Measurements from ENCODE around the gene KLRF1.

KLRF1 gene

DNA sequence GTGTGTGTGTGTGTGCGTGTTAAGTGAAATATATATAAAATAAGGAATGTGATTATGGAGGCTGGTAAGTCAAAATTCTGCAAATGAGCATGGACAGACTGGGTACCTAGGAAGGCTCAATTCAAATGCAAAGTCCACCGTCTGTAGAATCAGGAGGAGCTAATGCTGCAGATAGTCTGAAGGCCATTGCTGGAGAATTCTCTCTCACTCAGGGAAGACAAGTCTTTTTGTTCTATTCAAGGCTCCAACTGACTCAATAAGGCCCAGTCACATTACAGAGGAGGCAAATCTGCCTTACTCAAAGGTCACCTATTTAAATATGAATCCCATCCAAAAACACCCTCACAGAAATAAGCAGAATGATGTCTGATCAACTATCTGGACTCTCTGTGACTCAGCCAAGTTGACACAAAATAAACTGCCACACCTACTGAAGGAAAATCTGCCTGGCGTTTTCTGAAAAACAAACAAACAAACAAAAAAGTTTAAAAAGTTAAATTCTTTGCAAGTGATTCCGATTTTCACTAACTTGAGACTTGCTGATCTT is 53.3 kb downstream of the KLRF1 start:
- peaks cover 6% of the 10 kb centered on the region for H3K4me1 ChIP-seq (ENCODE audit: insufficient read depth, low read length)
- H3K9me3 ChIP-seq (ENCODE audit: insufficient read depth, low read depth, low read length) = no peaks in the 10 kb centered on the region
- H3K36me3 ChIP-seq (ENCODE audit: insufficient read depth, low read depth, low read length) = no peaks in the 10 kb centered on the region
- no peak overlapping the region for H3K27ac ChIP-seq (ENCODE audit: low read length)
- no peaks in the 10 kb centered on the region for H3K27me3 ChIP-seq (ENCODE audit: insufficient read depth, low read length)
- H3K4me3 ChIP-seq (ENCODE audit: low read length) = no peak overlapping the region
- no peak overlapping the region for H3K9ac ChIP-seq (ENCODE audit: low read depth, low read length)

- Histone ChIP-seq H3K4me3 (ENCODE audit: low read length) (no peak within 1 kb of the TSS), H3K36me3 (ENCODE audit: insufficient read depth, low read depth, low read length) (no peaks in the 10 kb centered on the region), H3K27me3 (ENCODE audit: insufficient read depth, low read length) (no peaks in the 10 kb centered on the region), H3K9ac (ENCODE audit: low read depth, low read length) (no peak within 1 kb of the TSS), H3K9me3 (ENCODE audit: insufficient read depth, low read depth, low read length) (no peaks in the 10 kb centered on the region), H3K27ac (ENCODE audit: low read length) (no peak within 1 kb of the TSS), H3K4me1 (ENCODE audit: insufficient read depth, low read length) (peaks cover 6% of the 10 kb centered on the region)
These were observed 54.0 kb downstream of the KLRF1 start, which contains the start of gene KLRF2 for GRCh38 chr12:9881246-9881645. KLRF2 (plus strand) TSS chr12:9881489; CDS start chr12:9881596, 107 bp downstream.

- Histone ChIP-seq H3K4me1 (ENCODE audit: insufficient read depth, low read length) (peaks cover 6% of the 10 kb centered on the region), H3K9me3 (ENCODE audit: insufficient read depth, low read depth, low read length) (no peaks in the 10 kb centered on the region), H3K36me3 (ENCODE audit: insufficient read depth, low read depth, low read length) (no peaks in the 10 kb centered on the region), H3K27ac (ENCODE audit: low read length) (no peak overlapping the region), H3K27me3 (ENCODE audit: insufficient read depth, low read length) (no peaks in the 10 kb centered on the region), H3K9ac (ENCODE audit: low read depth, low read length) (no peak overlapping the region), H3K4me3 (ENCODE audit: low read length) (no peak overlapping the region)
These were observed 54.7 kb downstream of the KLRF1 start for GRCh38 chr12:9881988-9882387.

DNA sequence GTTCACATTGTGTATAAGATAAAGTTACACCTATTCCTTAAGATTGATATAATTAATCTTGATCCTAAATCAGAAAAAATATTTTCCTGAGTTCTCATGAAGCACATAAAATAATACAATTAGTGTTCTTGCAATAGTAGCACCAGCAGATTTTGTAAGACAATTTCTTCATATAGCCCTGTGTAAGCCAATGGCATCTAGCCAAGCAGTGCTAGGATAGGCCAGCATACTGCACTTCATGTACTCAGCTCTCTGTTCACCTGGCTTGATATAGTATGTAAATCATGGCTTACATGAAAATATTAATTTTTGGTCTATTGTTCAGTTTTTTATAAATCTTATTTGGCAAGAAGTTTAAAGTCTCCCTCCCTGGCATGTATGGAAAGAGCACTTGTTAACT is 55.9 kb downstream of the KLRF1 start:
- H3K27me3 ChIP-seq (ENCODE audit: insufficient read depth, low read length) = no peaks in the 10 kb centered on the region
- peaks cover 6% of the 10 kb centered on the region for H3K4me1 ChIP-seq (ENCODE audit: insufficient read depth, low read length)
- H3K36me3 ChIP-seq (ENCODE audit: insufficient read depth, low read depth, low read length) = no peaks in the 10 kb centered on the region
- H3K9ac ChIP-seq (ENCODE audit: low read depth, low read length) = no peak overlapping the region
- no peak overlapping the region for H3K4me3 ChIP-seq (ENCODE audit: low read length)
- H3K9me3 ChIP-seq (ENCODE audit: insufficient read depth, low read depth, low read length) = no peaks in the 10 kb centered on the region
- H3K27ac ChIP-seq (ENCODE audit: low read length) = no peak overlapping the region

DNA sequence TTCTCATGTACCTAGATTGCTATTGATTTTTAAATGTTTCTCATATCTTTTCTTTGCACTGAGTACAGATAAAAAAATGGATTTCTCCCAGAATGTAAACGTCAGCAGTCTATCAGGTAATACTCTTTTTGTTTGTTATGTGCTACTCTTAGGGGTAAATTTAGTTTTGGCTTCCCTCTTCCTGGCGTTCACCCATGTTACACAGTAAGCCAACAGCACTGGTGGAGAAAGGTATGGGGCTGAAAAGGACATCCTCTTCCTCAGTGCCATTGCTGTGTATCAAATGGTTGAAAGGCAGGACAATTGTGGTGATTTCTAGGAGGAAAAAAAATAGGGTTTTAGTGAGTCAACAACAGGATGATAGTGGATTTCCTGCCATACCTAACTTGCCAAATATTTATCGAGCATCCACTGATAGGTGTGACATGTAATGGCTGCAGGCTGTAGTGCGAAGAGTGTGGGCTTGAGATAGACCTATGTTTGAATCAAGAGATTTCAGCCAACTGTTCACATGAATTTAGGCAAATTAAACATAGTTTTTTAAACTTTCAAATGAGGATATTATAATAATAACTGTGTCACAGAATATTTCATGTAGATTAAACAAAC is 61.5 kb downstream of the KLRF1 start:
- Histone ChIP-seq H3K4me3 (ENCODE audit: low read length) (no peak overlapping the region), H3K27me3 (ENCODE audit: insufficient read depth, low read length) (no peaks in the 10 kb centered on the region), H3K4me1 (ENCODE audit: insufficient read depth, low read length) (no peaks in the 10 kb centered on the region), H3K36me3 (ENCODE audit: insufficient read depth, low read depth, low read length) (no peaks in the 10 kb centered on the region), H3K27ac (ENCODE audit: low read length) (no peak overlapping the region), H3K9me3 (ENCODE audit: insufficient read depth, low read depth, low read length) (no peaks in the 10 kb centered on the region), H3K9ac (ENCODE audit: low read depth, low read length) (no peak overlapping the region)

Data from iPS-20b (cell line).